Activated B cell treated with CpG ODN at 0.5 μM for 24 hours (primary cell): ENCODE data around the gene AXIN1. TPM values are rescaled to one million over a fixed set of nuclear protein-coding genes. Genes with fewer than 3 reads are reported as not detected.

Experiments
- ATAC-seq: fragments of 200-7000 bp; cut with Tn5 transposase; one replicate; pipeline ENCODE4 v1.10.0; 2021; ENCODE audit warnings: low read depth, mild to moderate bottlenecking, moderate library complexity
- CTCF ChIA-PET: fragments of 350-600 bp; sonication (Branson Sonifier 250); formaldehyde crosslinking; loops from one replicate; lab custom pipeline; 2021; ENCODE audit warnings: antibody characterized with exemption; lab: Charles Lee
- POLR2A ChIA-PET: fragments of 350-600 bp; sonication (Branson Sonifier 250); formaldehyde crosslinking; loops from one replicate; lab custom pipeline; 2021; ENCODE audit warnings: antibody characterized with exemption; lab: Charles Lee
- DNase-seq: peaks from one replicate; pipeline ENCODE4 v3.0.0; 2022
- H3K27ac Mint-ChIP-seq: one replicate; pipeline ENCODE4 v1.8.0; 2020; ENCODE audit warnings: mixed read lengths
- H3K27me3 Mint-ChIP-seq: one replicate; pipeline ENCODE4 v1.8.0; 2021; ENCODE audit warnings: mixed read lengths
- H3K36me3 Mint-ChIP-seq: one replicate; pipeline ENCODE4 v1.8.0; 2021; ENCODE audit warnings: low read depth, mixed read lengths
- H3K4me1 Mint-ChIP-seq: one replicate; pipeline ENCODE4 v1.8.0; 2021; ENCODE audit warnings: mixed read lengths
- H3K4me3 Mint-ChIP-seq: one replicate; pipeline ENCODE4 v1.8.0; 2020; ENCODE audit warnings: mild to moderate bottlenecking, mixed read lengths
- H3K9me3 Mint-ChIP-seq: one replicate; pipeline ENCODE4 v1.8.0; 2020; ENCODE audit warnings: mixed read lengths
- intact Hi-C: fragments of 100-400 bp; cut with micrococcal nuclease; formaldehyde crosslinking; loops from one replicate; pipeline ENCODE4 v1.15.1; 2024
- total RNA-seq: library from RNA; stranded (reverse); gene quantifications from 2 replicates; pipeline ENCODE4 v1.2.3, GENCODE V29; 2022
- TF ChIP-seq, protein P1 (sequence below): fragments of 200-600 bp; IDR thresholded peaks from one replicate; pipeline ENCODE4 v1.8.0; 2022; ENCODE audit warnings: antibody characterized with exemption, mild to moderate bottlenecking

The AXIN1 gene
- total RNA-seq, 1 donor from 2014 or later, result 30.6 TPM

DNA sequence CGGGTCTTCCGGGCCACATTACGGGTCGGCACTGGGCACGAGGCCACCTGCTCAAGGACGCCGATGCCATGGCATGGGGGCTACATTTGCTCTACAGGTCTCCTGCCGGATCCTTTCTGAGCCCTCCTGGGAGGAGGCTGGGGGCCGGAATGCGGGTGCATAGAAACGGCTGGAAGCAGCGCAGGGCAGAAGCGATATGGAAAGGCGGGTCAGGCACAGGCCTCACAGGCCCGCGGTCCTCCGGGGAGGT is 28.4 kb downstream of the AXIN1 start:
- Mint-ChIP-seq H3K4me1 (peaks cover 53% of the 10 kb centered on the region), H3K4me3 (peak overlapping the region; percentile 75), H3K27ac (no peak overlapping the region), H3K36me3 (peaks cover 9% of the 10 kb centered on the region), H3K27me3 (no peaks in the 10 kb centered on the region), H3K9me3 (no peaks in the 10 kb centered on the region)
- ATAC-seq, result no peak
- ChIA-PET POLR2A (interaction anchor here (1.8 kb wide), 1 partner anchor 89 kb away, joined by 6 read pairs; the partner anchor contains the start of gene FAM234A), CTCF (no interaction called here)
- TF ChIP-seq, protein P1, sequence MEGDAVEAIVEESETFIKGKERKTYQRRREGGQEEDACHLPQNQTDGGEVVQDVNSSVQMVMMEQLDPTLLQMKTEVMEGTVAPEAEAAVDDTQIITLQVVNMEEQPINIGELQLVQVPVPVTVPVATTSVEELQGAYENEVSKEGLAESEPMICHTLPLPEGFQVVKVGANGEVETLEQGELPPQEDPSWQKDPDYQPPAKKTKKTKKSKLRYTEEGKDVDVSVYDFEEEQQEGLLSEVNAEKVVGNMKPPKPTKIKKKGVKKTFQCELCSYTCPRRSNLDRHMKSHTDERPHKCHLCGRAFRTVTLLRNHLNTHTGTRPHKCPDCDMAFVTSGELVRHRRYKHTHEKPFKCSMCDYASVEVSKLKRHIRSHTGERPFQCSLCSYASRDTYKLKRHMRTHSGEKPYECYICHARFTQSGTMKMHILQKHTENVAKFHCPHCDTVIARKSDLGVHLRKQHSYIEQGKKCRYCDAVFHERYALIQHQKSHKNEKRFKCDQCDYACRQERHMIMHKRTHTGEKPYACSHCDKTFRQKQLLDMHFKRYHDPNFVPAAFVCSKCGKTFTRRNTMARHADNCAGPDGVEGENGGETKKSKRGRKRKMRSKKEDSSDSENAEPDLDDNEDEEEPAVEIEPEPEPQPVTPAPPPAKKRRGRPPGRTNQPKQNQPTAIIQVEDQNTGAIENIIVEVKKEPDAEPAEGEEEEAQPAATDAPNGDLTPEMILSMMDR, result no peak
- DNase-seq, result no peak
- intact Hi-C loops, result no loop called here

- TF ChIP-seq, protein P1, result no peak
- Mint-ChIP-seq H3K9me3 (no peaks in the 10 kb centered on the region), H3K36me3 (peaks cover 22% of the 10 kb centered on the region), H3K4me3 (no peak overlapping the region), H3K4me1 (peaks cover 56% of the 10 kb centered on the region), H3K27me3 (no peaks in the 10 kb centered on the region), H3K27ac (peak overlapping the region; percentile 30)
- intact Hi-C loops, result no loop called here
- ChIA-PET POLR2A (no interaction called here), CTCF (no interaction called here)
- ATAC-seq, result no peak
- no peak for DNase-seq
These were observed 29.9 kb downstream of the AXIN1 start for GRCh38 chr16:322476-323143.

DNA sequence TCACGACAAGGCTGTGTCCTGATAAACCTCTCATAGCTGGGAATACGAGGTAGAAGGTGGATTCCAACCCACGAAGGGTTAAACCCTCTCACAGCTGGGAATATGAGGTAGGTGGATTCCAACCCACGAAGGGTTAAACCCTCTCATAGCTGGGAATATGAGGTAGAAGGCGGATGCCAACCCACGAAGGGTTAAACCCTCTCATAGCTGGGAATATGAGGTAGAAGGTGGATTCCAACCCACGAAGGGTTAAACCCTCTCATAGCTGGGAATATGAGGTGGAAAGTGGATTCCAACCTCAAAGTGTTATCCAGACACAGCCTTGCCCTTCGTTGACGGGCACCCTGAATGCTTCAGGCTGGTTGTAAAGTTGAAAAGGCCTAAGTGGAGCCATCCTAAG is 31.0 kb downstream of the AXIN1 start:
- Mint-ChIP-seq H3K27ac (no peak overlapping the region), H3K4me3 (no peak overlapping the region), H3K27me3 (no peaks in the 10 kb centered on the region), H3K36me3 (peaks cover 24% of the 10 kb centered on the region), H3K9me3 (no peaks in the 10 kb centered on the region), H3K4me1 (peaks cover 49% of the 10 kb centered on the region)
- intact Hi-C loops, result no loop called here
- POLR2A ChIA-PET, result interaction anchor here (0.7 to 1.6 kb wide), 2 partner anchors 31 to 87 kb away, joined by 3 to 4 read pairs; partner anchors contain the start of genes AXIN1 and FAM234A
- CTCF ChIA-PET, result no interaction called here
- ATAC-seq (no peak), DNase-seq (no peak)
- TF ChIP-seq, protein P1, result no peak

DNA sequence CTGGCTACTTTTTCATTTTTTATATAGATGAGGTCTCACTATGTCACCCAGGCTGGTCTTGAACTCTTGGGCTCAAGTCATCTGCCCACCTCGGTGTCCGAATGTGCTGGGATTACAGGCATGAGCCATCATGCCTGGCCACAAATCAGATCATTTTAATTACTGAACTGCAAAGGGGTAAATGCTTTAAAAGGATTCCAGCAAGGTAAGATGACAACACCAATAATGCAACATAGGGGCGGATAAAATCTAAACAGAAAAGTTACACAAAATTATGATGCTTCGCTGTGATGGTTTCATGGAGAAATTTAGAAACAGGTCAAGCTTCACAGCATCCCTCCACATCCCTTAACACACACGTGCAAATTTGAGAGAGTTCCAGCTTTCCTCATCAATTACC is 32.3 kb downstream of the AXIN1 start:
- TF ChIP-seq, protein P1, result no peak
- no peaks in the 10 kb centered on the region for H3K9me3 Mint-ChIP-seq
- no peaks in the 10 kb centered on the region for H3K27me3 Mint-ChIP-seq
- ChIA-PET POLR2A (interaction anchor here (0.5 kb wide), 2 partner anchors 19 to 31 kb away, joined by 3 read pairs; no protein-coding TSS in a partner anchor), CTCF (no interaction called here)
- no peak overlapping the region for H3K4me3 Mint-ChIP-seq
- intact Hi-C loops, result no loop called here
- ATAC-seq (no peak), DNase-seq (no peak)
- peaks cover 25% of the 10 kb centered on the region for H3K36me3 Mint-ChIP-seq
- H3K4me1 Mint-ChIP-seq, result peaks cover 41% of the 10 kb centered on the region
- no peak overlapping the region for H3K27ac Mint-ChIP-seq

DNA sequence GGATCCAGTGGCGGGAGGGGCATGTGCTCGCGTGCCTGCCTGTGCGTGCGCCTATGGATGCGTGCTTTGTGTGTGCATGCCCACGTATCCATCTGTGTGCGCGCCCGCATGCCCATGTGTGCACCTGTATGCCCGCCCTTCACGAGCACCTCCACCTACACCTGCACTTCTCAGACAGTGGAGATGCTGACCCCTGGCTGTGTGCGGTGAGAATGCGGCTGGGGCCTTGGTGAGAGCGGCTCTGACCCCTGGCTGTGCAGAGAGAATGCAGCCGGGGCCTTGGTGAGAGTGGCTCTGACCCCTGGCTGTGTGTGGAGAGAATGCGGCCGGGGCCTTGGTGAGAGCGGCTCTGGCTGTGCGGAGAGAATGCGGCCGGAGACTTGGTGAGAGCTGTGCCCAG is 33.9 kb downstream of the AXIN1 start:
- Mint-ChIP-seq H3K36me3 (peaks cover 39% of the 10 kb centered on the region), H3K27ac (no peak overlapping the region), H3K9me3 (no peaks in the 10 kb centered on the region), H3K4me1 (peaks cover 27% of the 10 kb centered on the region), H3K4me3 (no peak overlapping the region), H3K27me3 (no peaks in the 10 kb centered on the region)
- no peak for ATAC-seq
- ChIA-PET CTCF (no interaction called here), POLR2A (no interaction called here)
- intact Hi-C loops, result no loop called here
- no peak for DNase-seq
- TF ChIP-seq, protein P1, result no peak
